GM19193 (cell line): Measurements from ENCODE around the gene BSG.

ENCODE experiments used
- POLR2A ChIP-seq: IDR thresholded peaks from 4 replicates; pipeline ENCODE4 v1.6.1; 2011; ENCODE audit not compliant: insufficient read depth, insufficient read length; ENCODE audit errors: extremely low read depth

Gene BSG

DNA sequence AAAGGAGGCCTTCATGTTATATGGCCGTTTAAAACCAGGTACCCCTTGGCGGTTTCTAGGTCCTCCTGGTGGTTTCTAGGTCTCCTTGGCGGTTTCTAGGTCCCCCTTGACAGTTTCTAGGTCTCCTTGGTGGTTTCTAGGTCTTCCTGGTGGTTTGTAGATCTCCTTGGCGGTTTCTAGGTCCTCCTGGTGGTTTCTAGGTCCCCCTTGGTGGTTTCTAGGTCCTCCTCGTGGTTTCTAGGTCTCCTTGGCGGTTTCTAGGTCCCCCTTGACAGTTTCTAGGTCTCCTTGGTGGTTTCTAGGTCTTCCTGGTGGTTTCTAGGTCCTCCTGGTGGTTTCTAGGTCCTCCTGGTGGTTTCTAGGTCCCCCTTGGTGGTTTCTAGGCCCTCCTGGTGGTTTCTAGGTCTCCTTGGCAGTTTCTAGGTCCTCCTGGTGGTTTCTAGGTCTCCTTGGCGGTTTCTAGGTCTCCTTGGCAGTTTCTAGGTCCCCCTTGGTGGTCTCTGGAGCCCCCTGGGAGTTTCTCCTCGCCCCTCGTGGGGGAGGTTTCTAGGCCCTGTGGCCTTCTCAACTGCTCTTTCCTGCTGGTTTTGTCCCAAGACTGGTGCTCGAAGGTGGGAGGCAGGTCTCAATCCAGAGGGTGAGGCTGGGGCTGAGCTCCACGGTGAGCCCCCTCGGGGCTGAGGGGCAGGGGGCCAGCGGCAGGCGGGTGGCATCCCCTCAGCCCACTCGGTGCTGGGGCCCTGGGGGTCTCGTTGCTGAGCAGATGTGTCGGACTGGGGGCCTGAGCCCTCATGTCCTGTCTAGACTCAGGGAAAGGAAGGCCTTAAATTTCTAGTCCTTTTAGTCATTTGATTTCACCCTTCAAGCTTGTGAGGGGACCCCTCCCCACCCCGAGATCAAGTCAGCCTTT, 25.3 kb downstream of the BSG start:
- no peak for TF ChIP-seq POLR2A

DNA sequence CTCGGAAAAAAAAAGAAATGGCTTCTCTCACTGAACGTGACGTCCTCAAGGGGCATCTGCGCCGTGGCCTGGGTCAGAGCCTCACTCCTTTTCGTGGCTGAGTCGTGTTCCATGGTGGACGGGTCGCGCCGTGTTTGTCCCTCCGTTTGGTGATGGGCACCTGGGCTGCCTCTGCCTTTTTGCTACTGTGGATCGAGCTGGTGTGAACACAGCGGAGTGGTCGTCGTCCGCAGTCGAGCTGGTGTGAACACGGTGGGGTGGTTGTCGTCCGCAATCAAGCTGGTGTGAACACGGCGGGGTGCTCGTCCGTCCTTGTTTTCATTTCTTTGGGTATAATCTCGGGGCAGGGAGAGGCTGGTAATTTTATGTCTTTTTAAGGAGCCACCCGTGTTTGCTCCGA, 28.9 kb downstream of the BSG start:
- no peak for TF ChIP-seq POLR2A

DNA sequence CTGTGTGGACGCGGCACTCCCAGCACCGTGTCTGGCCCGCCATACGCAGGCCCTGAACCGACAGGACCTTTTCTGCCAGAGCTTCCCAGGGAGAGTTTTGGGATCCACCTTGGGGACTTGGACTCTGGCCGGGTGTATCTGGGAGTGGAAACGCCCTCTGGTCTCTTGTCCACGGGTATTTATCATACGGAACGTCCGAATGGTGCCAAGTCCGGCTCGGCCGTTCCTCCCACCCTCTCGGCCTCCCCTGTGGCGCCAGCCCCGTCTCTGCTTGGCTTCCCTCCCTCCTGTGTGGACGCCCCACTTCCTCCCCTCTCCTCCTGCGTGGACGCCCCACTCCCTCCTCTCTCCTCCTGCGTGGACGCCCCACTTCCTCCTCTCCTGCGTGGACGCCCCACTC, 29.4 kb downstream of the BSG start:
- TF ChIP-seq POLR2A, result no peak

GRCh38 chr19:602391-603301, 30.2 kb downstream of the BSG start:
- TF ChIP-seq POLR2A, result no peak

- TF ChIP-seq POLR2A, result no peak
These were observed 32.0 kb downstream of the BSG start for GRCh38 chr19:604355-604754.

DNA sequence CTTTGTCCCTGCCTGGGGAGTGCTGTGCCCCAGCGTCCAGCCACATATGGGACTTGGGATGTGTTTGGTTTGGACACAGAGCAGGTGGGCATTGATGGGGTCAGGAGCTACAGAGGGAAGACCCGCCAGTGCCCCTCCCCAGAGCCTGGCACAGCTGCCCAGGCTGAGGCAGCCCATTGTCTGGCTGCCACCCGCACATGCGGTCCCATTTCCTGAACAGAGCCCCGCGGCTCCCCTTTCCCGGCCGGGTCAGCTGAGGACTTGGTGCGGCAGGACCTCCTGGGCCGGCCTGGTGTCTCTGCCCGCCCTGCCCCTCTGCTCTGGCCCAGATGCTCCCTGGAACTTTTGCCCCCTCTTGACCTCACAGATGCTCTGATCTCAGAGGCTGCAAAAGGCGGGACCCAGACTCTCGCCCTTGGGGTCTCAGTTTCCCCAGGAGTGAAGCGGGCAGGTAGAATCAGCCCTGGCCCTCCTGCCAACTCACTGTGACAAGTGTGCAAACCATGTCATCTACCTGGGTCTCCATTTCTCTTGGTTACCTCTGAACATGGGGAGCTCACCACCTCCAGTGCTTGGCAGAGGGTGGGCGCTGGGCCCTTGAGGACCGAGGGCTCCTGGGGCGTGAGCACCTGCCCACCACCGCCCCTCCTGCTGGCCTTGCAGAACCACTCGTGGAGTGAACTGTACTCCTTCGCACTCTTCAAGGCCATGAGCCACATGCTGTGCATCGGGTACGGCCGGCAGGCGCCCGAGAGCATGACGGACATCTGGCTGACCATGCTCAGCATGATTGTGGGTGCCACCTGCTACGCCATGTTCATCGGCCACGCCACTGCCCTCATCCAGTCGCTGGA, 35.1 kb downstream of the BSG start:
- TF ChIP-seq POLR2A, result no peak

GRCh38 chr19:608155-609003, 36.0 kb downstream of the BSG start:
- TF ChIP-seq POLR2A, result no peak

GRCh38 chr19:609004-609346, 36.6 kb downstream of the BSG start:
- TF ChIP-seq POLR2A, result no peak

DNA sequence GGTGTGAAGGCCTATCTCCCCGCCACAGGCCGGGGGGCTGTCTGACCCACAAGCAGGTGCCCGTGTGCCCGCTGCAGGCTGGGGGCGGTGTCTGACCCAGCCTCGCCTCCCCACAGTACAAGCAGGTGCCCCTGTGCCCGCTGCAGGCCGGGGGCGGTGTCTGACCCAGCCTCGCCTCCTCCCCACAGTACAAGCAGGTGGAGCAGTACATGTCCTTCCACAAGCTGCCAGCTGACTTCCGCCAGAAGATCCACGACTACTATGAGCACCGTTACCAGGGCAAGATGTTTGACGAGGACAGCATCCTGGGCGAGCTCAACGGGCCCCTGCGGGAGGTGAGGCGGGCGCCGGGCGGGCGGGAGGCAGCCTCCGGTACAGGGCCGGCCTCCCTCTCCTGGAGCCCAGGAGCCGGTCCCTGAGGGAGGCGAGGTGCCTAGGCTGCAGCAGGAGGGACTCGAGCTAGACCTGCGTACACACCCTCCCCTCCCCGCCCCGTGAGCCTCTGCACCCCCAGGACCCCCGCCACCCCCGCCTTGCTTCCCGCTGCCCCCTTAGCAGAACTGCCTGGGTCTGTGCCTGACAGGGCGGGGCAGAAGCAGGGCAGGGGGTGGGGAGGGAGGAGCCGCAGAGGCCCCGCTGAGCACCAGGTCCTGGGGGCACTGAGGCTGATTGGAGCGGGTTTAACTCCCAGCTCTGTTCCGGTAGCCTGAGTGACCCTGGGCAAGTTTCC, 37.8 kb downstream of the BSG start:
- TF ChIP-seq POLR2A, result no peak

DNA sequence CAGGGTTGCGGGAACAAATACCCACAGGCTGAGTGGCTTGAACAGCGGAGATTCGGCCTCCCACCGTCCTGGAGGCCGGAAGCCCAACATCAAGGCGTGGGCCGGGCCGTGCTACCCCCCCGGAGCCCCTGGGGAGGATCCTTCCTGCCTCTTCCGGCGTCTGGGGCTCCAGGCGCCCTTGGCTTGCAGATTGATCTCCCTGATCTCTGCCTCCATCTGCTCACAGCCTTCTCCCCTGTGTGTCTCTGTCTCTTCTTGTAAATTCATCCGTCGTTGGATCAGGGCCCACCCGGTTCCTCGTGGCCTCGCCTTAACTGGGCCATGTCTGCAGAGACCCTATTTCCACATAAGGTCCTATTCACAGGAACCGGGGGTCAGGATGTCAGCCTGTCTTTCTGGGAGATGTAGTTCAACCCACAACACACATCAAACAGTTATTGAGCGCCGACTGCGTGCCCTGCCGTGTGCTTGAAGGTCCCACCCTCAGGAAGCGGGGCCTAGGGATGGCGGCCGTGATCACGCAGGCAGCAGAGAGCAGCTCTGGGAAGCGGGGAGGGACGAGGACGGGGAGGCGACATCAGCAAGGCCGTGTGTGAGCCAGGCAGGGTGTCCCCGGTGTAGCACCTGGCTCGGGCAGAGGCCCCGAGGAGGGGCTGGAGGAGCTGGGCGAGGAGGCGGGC, 38.5 kb downstream of the BSG start:
- no peak for TF ChIP-seq POLR2A

GRCh38 chr19:611481-611868, 39.1 kb downstream of the BSG start:
- no peak for TF ChIP-seq POLR2A

GRCh38 chr19:612941-613340, 40.5 kb downstream of the BSG start:
- no peak for TF ChIP-seq POLR2A
